ENCODE data around the gene TGFBR3. TPM values are rescaled to one million over a fixed set of nuclear protein-coding genes. Genes with fewer than 3 reads are reported as not detected.

The TGFBR3 gene
- total RNA-seq, 1 experiment from 2014 or later: 2.4 TPM

GRCh38 chr1:91924146-91924545, 38.2 kb upstream of the TGFBR3 start:
- H3K23ac ChIP-seq (ENCODE audit: insufficient read length, low read depth, low read length): no peak overlapping the region
- no peak overlapping the region for H4K91ac ChIP-seq (ENCODE audit: insufficient read length, low read depth, low read length)
- no peak overlapping the region for H3K18ac ChIP-seq (ENCODE audit: insufficient read length, low read depth, low read length)
- no peak overlapping the region for H3K14ac ChIP-seq (ENCODE audit: insufficient read depth, low read length)
- no peak overlapping the region for H2AFZ ChIP-seq (ENCODE audit: low read length)
- TF ChIP-seq CTCF (conservative IDR thresholded peaks at IDR 0.05): no peak
- no peak overlapping the region for H2BK120ac ChIP-seq (ENCODE audit: low read depth, low read length, poor library complexity, severe bottlenecking)
- H3K27ac ChIP-seq (ENCODE audit: insufficient read length, low read depth, low read length): no peak overlapping the region
- H3K4ac ChIP-seq (ENCODE audit: low read depth, low read length): no peak overlapping the region
- no peak overlapping the region for H3K9ac ChIP-seq (ENCODE audit: extremely low read depth, insufficient read length, low read length)
- no peaks in the 10 kb centered on the region for H3K79me2 ChIP-seq (ENCODE audit: insufficient read depth, low read length)
- Mint-ChIP-seq H3K27ac (no peak overlapping the region), H3K4me3 (no peak overlapping the region), H3K4me1 (peaks cover 2 to 10% of the 10 kb centered on the region in 2 experiments), H3K9me3 (no peaks in the 10 kb centered on the region; a peak in 1 of 5 replicates), H3K27me3 (ENCODE audit: low read depth) (no peaks in the 10 kb centered on the region; the same call in 1 of the 2 replicates), H3K36me3 (ENCODE audit: insufficient read depth in 1 of 3, low read depth in 3 of 3) (peaks cover 0 to under 1% (median 0%) of the 10 kb centered on the region in 3 experiments; a peak in 1 of 7 replicates)
- no CpG with 5 or more reads among the region's 2 CpGs for WGBS (ENCODE audit: extremely low coverage, insufficient read length, low lambda C conversion rate)
- no peak overlapping the region for H2BK5ac ChIP-seq (ENCODE audit: insufficient read length, low read length)
- no peaks in the 10 kb centered on the region for H3K9me3 ChIP-seq (ENCODE audit: control insufficient read depth, low read depth, low read length)
- H3K56ac ChIP-seq (ENCODE audit: insufficient read length, low read depth, low read length): no peak overlapping the region
- no peaks in the 10 kb centered on the region for H3K79me1 ChIP-seq (ENCODE audit: insufficient read depth, low read depth, low read length, poor library complexity, severe bottlenecking)
- no peak overlapping the region for H4K8ac ChIP-seq (replicated peaks; ENCODE audit: insufficient read length, low read depth, low read length)
- H2BK12ac ChIP-seq (ENCODE audit: insufficient read length, low read depth, low read length): no peak overlapping the region
- DNase-seq: no peak
- no peaks in the 10 kb centered on the region for H3K23me2 ChIP-seq (ENCODE audit: insufficient read length, low read depth, low read length, poor library complexity, severe bottlenecking)
- no peaks in the 10 kb centered on the region for H4K20me1 ChIP-seq (ENCODE audit: control insufficient read depth, insufficient read depth, insufficient read length)
- H3K27me3 ChIP-seq (ENCODE audit: insufficient read depth, low read length): no peaks in the 10 kb centered on the region
- no peak overlapping the region for H2BK15ac ChIP-seq (ENCODE audit: low read depth, low read length)
- H3K4me2 ChIP-seq (ENCODE audit: insufficient read depth, insufficient read length, low read length): no peak overlapping the region
- H3K4me1 ChIP-seq (ENCODE audit: insufficient read depth, low read length): no peaks in the 10 kb centered on the region
- H2BK20ac ChIP-seq (ENCODE audit: low read depth, low read length, poor library complexity, severe bottlenecking): no peak overlapping the region
- no peak overlapping the region for H3T11ph ChIP-seq (ENCODE audit: low read length)
- no peak overlapping the region for H2AK5ac ChIP-seq (ENCODE audit: insufficient read length, low read length)
- H4K5ac ChIP-seq (ENCODE audit: insufficient read length, low read depth, low read length): no peak overlapping the region
